HG02973 (cell line): ENCODE data around the gene MKRN3.

Source experiments
- ATAC-seq: cut with Tn5 transposase; IDR thresholded peaks from one replicate; pipeline ENCODE4 v1.9.1; 2021; ENCODE audit warnings: moderate library complexity; ENCODE audit not compliant: unreplicated experiment

Gene MKRN3

DNA sequence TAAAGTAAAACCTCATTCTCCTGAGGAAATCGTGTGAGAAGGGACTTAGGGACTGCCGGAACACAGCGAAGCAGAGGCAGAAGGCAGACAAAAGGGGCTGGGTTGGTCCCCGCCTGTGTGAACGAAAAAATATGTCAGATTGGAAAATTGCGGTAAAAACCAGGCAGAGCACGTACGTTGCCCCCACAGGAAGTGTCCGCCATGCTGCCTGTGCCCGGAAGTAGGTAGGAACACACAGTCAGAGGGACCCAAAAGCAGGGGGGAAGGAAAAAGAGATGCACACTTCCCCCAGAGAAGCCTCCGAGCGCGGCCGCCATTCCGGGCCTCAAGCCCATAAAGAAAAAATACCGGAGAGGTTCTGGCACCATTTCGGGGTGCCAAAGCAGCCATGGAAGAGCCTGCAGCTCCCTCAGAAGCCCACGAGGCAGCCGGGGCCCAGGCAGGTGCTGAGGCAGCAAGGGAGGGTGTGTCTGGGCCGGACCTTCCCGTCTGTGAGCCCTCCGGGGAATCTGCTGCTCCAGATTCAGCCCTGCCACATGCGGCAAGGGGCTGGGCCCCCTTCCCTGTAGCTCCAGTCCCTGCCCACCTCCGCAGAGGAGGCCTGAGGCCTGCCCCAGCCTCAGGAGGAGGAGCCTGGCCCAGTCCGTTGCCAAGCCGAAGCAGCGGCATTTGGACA, at the start of gene MKRN3:
TSS of gene MKRN3 (plus strand) at position 280 of the 676 bp plus-strand sequence. CDS start at position 389, 109 bp downstream.
- ATAC-seq, result no peak

GRCh38 chr15:23516866-23517265, 48.6 kb upstream of the MKRN3 start:
- no peak for ATAC-seq

DNA sequence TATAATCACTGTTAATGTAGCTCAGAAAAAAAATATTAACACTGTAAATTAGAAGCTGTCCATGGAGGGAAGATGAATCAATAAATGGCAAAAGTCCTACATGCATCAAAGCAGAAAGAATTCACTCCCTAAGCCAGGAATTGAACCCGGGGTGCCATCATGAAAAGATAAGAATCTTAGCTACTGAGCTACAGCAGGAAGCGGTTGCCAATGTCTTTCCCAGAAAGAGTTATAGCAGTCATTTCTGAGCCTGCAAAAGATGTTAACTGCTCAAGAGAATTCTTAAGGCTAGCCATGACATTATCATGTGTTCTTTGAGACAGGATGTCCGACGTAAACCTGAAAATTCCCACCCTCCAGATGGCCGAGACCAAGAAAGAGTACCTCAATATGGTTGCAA, 47.4 kb upstream of the MKRN3 start:
- ATAC-seq, result no peak

DNA sequence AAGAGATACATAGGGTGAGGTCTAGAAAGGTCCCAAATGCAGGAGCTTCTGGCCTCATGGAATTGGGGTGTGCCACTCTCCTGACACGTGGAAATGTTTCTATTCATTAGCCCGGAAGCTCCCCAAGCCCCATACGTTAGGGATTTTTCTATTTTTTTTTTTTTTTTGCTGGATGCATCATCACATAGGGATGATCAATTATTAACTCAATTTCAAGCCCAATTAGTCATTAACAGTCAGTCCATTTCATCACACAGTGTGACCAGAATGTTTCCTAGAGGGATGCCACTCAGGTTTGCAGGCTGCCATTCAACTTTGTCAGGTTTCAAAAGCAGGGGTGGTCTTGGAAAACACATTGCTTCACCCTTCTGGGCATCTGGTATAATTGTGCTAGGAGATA, 40.7 kb upstream of the MKRN3 start:
- ATAC-seq, result no peak

DNA sequence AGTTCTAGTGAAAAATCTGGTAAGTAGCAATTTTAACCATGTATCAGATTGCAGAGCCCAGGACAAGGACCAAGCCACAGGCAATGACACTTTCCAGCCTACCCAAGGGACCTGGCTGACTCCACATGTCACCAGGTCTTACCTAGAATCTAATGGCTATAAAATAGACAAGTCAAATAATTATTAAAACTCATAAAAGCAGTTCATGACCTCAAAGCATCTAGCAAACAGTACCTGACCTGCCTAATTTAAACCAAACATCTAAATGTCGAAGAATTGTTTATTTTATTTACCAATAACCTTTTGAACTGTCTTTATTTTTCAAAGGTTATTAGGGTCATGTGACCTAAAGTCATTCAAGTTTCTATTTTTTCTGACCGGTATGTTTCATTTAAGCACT, 35.6 kb upstream of the MKRN3 start:
- no peak for ATAC-seq

DNA sequence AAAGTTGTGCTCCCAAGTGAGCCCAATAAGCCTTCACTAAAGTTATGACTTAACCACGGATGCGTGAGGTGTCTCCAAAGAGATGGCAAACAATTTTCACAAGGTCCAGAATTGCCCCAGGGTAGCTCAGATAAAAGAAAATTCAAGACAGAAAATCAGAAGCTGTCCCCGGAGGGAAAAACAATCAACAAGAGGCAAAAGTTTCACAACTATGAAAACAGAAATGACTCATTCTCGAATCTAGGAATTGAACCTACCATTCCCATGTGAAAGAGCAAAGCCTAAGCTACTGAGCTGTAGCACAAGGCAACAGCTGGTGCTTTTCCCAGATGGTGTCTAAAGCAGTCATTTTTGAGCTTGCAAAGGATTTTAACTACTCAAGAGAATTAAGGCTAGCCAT, 33.5 kb upstream of the MKRN3 start:
- ATAC-seq, result no peak

- ATAC-seq, result no peak
Observed at GRCh38 chr15:23536659-23537058, 28.8 kb upstream of the MKRN3 start.

DNA sequence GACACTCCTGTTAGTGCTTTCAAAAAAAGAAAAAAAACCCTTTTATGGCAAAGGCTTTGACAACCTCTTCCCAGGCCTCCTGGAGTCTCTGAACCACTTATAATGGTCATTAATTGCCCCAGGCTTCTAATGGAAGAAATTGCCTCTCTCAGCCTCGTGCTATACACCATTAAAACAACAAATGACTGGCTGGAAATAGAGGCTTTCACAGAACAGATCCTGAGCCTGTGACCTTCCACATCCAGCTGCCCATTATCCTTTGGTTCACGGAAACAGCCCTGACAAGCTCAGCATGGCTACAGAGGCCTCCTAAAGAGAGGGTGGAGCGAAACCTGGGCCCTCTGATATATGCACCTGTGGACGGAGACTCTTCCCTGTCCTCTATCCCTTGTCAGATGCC, 26.8 kb upstream of the MKRN3 start:
- ATAC-seq, result no peak

DNA sequence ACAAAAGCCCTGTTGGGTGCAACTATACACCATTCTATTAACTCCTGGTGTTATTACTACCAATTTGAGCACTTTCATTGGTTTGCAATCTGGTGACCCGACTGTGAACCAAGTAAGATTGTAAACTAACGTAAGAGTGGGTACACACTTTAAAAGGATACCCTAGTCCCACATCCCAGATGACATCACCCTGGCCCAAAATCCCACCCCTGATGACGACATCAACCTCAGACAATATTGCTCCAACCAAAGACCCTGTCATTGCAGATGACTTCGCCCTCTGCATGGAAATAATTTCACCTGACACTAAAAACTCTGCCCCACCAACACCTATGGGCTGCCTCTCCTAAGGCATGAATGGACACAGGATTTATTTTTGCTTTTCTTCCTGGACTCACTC, 25.6 kb upstream of the MKRN3 start:
- no peak for ATAC-seq

DNA sequence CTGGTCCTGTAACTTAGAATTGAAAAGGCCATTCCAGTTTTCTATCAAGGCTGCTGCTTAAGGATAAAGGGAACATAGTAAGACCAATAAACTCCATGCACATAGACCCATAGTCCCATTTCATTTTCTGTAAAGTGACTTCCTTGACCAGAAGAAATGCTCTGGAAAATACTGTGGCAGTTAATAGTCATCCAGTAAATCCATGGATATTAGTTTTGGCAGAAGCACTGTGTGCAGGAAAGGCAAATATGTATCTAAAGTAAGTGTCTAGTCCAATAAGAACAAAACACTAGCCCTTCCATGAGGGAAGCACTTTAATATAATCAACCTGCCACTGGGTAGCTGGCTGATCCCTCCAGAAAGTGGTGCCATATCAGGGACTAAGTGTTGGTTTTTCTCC, 19.3 kb upstream of the MKRN3 start:
- ATAC-seq, result no peak

DNA sequence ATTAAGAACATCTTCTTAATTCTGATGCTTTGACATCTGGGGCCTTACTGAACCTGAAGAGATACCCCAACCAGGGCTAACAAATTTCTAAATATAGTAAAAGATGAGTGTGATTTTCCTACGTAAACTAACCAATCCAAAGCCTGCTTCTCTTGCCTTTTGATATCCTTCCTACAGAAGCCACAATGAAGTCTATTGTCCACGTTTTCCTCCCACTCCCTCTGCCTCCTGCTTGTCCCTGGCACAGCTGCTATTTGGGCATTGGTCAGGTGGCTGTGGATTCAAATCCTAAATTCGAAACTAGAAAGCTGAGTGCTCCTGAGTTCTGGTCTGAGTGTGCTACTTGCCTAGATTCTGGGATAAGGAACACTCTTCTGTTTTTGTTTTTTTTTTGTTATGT, 17.4 kb upstream of the MKRN3 start:
- no peak for ATAC-seq

- ATAC-seq, result no peak
Observed at GRCh38 chr15:23561914-23562313, 3.6 kb upstream of the MKRN3 start.

DNA sequence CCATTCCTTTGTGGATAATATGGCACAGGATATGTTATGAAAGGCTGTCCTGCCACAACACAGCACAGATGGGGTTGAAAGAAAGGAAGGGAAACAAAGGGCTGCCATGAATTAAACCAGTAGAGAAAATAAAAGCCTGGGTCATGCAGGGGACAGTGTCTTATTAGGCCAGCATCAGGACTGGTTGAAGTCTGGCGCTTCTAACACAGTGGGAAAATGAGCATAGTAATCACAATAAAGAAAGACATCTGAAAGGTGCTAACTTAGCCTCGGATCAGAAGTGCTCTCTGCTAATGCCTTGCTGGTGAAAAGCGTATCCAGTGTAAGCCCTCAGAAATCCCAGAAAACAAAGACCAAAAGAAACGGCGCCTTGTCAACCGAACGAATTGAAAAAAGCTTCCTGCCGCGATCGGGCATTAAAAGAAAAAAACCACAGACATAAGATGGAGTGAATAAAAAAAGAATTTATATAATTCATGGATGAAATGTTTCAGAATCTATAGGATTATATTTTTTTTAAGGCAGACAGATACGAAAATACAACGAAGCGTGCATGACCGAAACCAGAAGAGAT, 566 bp upstream of the MKRN3 start:
- ATAC-seq, result no peak

- ATAC-seq, result no peak
Observed at GRCh38 chr15:23566071-23566554, 639 bp downstream of the MKRN3 start.

GRCh38 chr15:23566651-23567050, 1.2 kb downstream of the MKRN3 start:
- no peak for ATAC-seq

GRCh38 chr15:23567921-23568320, 2.4 kb downstream of the MKRN3 start:
- ATAC-seq, result no peak

GRCh38 chr15:23569151-23569925, 3.9 kb downstream of the MKRN3 start:
- no peak for ATAC-seq

- no peak for ATAC-seq
Observed at GRCh38 chr15:23570486-23570885, 5.0 kb downstream of the MKRN3 start.

GRCh38 chr15:23572844-23573243, 7.4 kb downstream of the MKRN3 start:
- ATAC-seq, result no peak

GRCh38 chr15:23574742-23575141, 9.3 kb downstream of the MKRN3 start:
- no peak for ATAC-seq

GRCh38 chr15:23576061-23576460, 10.6 kb downstream of the MKRN3 start:
- no peak for ATAC-seq

- ATAC-seq, result no peak
Observed at GRCh38 chr15:23578521-23579150, 13.2 kb downstream of the MKRN3 start.
